ENCODE results near the gene ST13.
"Not testable (repeated sequence)": the region's sequence is repeated elsewhere in the genome, so short reads cannot be mapped to it uniquely, and the experiment has no call there.

The ST13 gene

GRCh38 chr22:40856513-40857308, at the start of gene ST13, which contains the start of gene XPNPEP3:
Gene ST13, minus strand, starts transcription at chr22:40856639. Its CDS starts 99 bp downstream, at chr22:40856540.
Gene XPNPEP3, plus strand, starts transcription at chr22:40857148. Its CDS starts 34 bp downstream, at chr22:40857182.
- peak; percentile 79 to 99 (median 96) for DNase-seq

- DNase-seq = no peak
Measured at GRCh38 chr22:40904101-40904500, 47.7 kb upstream of the ST13 start.

GRCh38 chr22:40898850-40899357, 42.5 kb upstream of the ST13 start:
- DNase-seq = peak in 1 of 58 donors; percentile 35

- no peak for DNase-seq
Measured at GRCh38 chr22:40894417-40894816, 38.0 kb upstream of the ST13 start.

GRCh38 chr22:40890881-40891280, 34.4 kb upstream of the ST13 start:
- no peak for DNase-seq

- no peak for DNase-seq
Measured at GRCh38 chr22:40889116-40889515, 32.7 kb upstream of the ST13 start.

- no peak for DNase-seq
Measured at GRCh38 chr22:40878922-40879321, 22.5 kb upstream of the ST13 start.

GRCh38 chr22:40877488-40877887, 21.0 kb upstream of the ST13 start:
- no peak for DNase-seq

GRCh38 chr22:40876907-40877306, 20.5 kb upstream of the ST13 start:
- DNase-seq = no peak

GRCh38 chr22:40875111-40875510, 18.7 kb upstream of the ST13 start:
- no peak for DNase-seq

GRCh38 chr22:40874016-40874415, 17.6 kb upstream of the ST13 start:
- DNase-seq = no peak

- DNase-seq = not testable (repeated sequence)
Measured at GRCh38 chr22:40868379-40868778, 11.9 kb upstream of the ST13 start.

GRCh38 chr22:40867109-40867508, 10.7 kb upstream of the ST13 start:
- no peak for DNase-seq

GRCh38 chr22:40862537-40862936, 6.1 kb upstream of the ST13 start:
- no peak for DNase-seq

GRCh38 chr22:40862013-40862412, 5.6 kb upstream of the ST13 start, which contains the start of gene DNAJB7:
Gene DNAJB7, minus strand, starts transcription at chr22:40862113. Its CDS starts 119 bp downstream, at chr22:40861994.
- DNase-seq = no peak

GRCh38 chr22:40857309-40857855, 943 bp upstream of the ST13 start:
- peak in 2 of 58 donors; percentile 55 for DNase-seq

GRCh38 chr22:40855979-40856512, 393 bp downstream of the ST13 start:
- DNase-seq = peak in 17 of 58 donors; percentile 33 to 82 (median 51)

GRCh38 chr22:40855071-40855978, 1.1 kb downstream of the ST13 start:
- DNase-seq = peak in 1 of 58 donors; percentile 1

GRCh38 chr22:40853961-40854360, 2.5 kb downstream of the ST13 start:
- DNase-seq = peak in 1 of 58 donors; percentile 5

- no peak for DNase-seq
Measured at GRCh38 chr22:40853333-40853732, 3.1 kb downstream of the ST13 start.

- not testable (repeated sequence) for DNase-seq
Measured at GRCh38 chr22:40845816-40846215, 10.6 kb downstream of the ST13 start.
